H54 (cell line): ENCODE data around the gene OR2W3.

Experiments
- DNase-seq: peaks from one replicate; pipeline ENCODE4 v3.0.0; 2011; ENCODE audit warnings: low spot score, mixed read lengths; ENCODE audit not compliant: insufficient read length
- FAIRE-seq: peaks from 3 replicates; lab custom pipeline; 2011; peaks lifted over from hg19 to GRCh38; lab: Jason Lieb, UNC
- POLR2A ChIP-seq: IDR thresholded peaks from 2 replicates; pipeline ENCODE4 v1.6.1; 2011; ENCODE audit warnings: low read depth, mild to moderate bottlenecking, low read length

Gene OR2W3

GRCh38 chr1:247905181-247905580 is 9.8 kb downstream of the OR2W3 start:
- DNase-seq (no peak), FAIRE-seq (no peak)
- no peak for TF ChIP-seq POLR2A

GRCh38 chr1:247905910-247906503 is 10.6 kb downstream of the OR2W3 start:
- no peak for FAIRE-seq
- DNase-seq: no peak
- no peak for TF ChIP-seq POLR2A

- TF ChIP-seq POLR2A: no peak
- peak; percentile 40 for DNase-seq
- FAIRE-seq: peak; percentile 64
These were observed 11.2 kb downstream of the OR2W3 start for GRCh38 chr1:247906504-247907047.

- no peak for FAIRE-seq
- no peak for TF ChIP-seq POLR2A
- DNase-seq: no peak
These were observed 13.4 kb downstream of the OR2W3 start for GRCh38 chr1:247908766-247909165.

GRCh38 chr1:247913786-247914185 is 18.4 kb downstream of the OR2W3 start:
- no peak for TF ChIP-seq POLR2A
- no peak for FAIRE-seq
- no peak for DNase-seq

GRCh38 chr1:247914941-247915662 is 19.7 kb downstream of the OR2W3 start:
- no peak for DNase-seq
- TF ChIP-seq POLR2A: no peak
- no peak for FAIRE-seq

- FAIRE-seq (no peak), DNase-seq (no peak)
- no peak for TF ChIP-seq POLR2A
These were observed 24.6 kb downstream of the OR2W3 start, which contains the start of gene OR2T8 for GRCh38 chr1:247919952-247920351. TSS of gene OR2T8 (plus strand) at chr1:247920252. CDS start at chr1:247921018, 766 bp downstream.

- DNase-seq (no peak), FAIRE-seq (no peak)
- no peak for TF ChIP-seq POLR2A
These were observed 28.6 kb downstream of the OR2W3 start for GRCh38 chr1:247923941-247924340.

- no peak for TF ChIP-seq POLR2A
- no peak for FAIRE-seq
These were observed 29.5 kb downstream of the OR2W3 start, which contains the start of gene OR2AJ1 for GRCh38 chr1:247924868-247925267. TSS of gene OR2AJ1 (plus strand) at chr1:247924889. CDS start at chr1:247933769, 8,880 bp downstream.

GRCh38 chr1:247933989-247934388 is 38.6 kb downstream of the OR2W3 start:
- FAIRE-seq (no peak), DNase-seq (no peak)
- no peak for TF ChIP-seq POLR2A

More at GRCh38 chr1:247924868-247925267, 29.5 kb downstream of the OR2W3 start, which contains the start of gene OR2AJ1:
- DNase-seq: no peak

- TF ChIP-seq POLR2A: no peak
- DNase-seq: no peak
- no peak for FAIRE-seq
These were observed 40.4 kb downstream of the OR2W3 start for GRCh38 chr1:247935781-247936180.

- DNase-seq: no peak
- FAIRE-seq: no peak
- TF ChIP-seq POLR2A: no peak
These were observed 41.0 kb downstream of the OR2W3 start for GRCh38 chr1:247936415-247936814.

GRCh38 chr1:247936965-247937734 is 41.8 kb downstream of the OR2W3 start:
- FAIRE-seq (peak; percentile 55), DNase-seq (peak; percentile 58)

GRCh38 chr1:247942624-247943023 is 47.2 kb downstream of the OR2W3 start:
- TF ChIP-seq POLR2A: no peak
- FAIRE-seq (no peak), DNase-seq (no peak)
